CD4-positive, alpha-beta T cell treated with Interleukin-6 at 100 ng/mL for 8 hours (primary cell): Measurements from ENCODE around the gene TFAP2A.

Experiments
- DNase-seq: peaks from one replicate; pipeline ENCODE4 v3.0.0-alpha.2; 2020; ENCODE audit warnings: mixed read lengths, low spot score

Gene TFAP2A

DNA sequence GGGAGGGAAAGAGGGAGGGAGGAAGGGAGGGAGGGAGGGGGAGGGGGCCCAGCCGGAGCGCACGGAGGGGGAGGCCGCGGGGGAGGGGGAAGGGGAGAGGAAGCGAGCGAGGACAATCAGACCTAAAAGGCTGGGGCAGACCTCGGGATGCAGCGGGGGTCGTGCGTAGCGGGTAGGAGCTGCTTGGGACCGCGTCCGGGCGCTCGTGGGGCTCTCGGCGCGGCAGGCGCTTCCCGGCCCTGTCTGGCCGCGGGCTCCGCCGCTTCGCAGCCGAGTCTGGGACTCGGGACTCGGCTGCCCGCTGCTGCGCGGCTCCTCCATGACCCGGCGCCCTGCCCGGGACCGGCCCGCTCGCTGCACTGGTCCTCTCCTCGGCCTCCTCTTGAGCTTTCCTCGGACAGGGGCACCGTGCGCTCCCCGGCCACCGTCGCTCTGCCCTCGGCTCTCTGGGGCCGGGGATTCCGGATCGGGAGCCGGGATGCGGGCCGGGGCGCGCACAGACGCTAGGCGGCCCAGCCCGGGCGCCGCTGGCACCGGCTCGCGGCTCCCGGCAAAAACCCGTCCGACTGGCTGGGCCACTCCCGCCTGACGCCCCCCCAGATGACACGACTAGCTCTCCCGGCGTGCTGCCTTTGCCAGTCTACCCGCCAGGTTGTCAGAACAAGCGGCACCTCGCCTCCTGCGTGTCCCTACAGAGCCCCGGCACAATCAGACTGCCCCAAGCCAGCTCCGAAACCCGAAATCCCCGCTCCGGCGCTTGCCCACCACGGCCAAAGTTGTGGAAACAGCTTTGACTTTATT is 2.2 kb downstream of the TFAP2A start:
- DNase-seq = no peak

DNA sequence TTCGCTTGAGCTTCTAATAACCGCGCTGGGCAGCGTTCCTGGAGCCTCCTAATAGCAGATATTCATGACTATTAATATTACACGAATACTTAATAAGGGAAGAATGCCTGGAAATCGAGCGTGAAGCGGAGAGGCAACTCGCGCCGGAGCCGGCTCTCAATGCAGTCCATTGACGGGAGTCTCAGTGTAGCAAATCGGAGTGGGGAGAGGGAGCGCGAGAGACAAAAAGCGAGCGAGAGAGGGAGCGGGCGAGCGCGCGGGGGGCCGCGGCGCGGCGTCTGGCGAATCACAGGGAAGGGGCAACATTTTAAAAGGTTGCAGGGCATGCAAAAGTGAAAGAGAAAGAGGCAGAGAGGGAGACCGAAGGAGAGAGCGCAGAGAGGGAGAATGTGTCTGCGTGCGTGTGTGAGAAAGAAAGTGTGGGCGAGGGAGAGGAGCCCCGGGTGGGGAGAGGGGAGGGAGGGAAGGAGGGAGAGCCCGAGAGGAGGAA is 2.9 kb downstream of the TFAP2A start:
- DNase-seq = peak; percentile 14

DNA sequence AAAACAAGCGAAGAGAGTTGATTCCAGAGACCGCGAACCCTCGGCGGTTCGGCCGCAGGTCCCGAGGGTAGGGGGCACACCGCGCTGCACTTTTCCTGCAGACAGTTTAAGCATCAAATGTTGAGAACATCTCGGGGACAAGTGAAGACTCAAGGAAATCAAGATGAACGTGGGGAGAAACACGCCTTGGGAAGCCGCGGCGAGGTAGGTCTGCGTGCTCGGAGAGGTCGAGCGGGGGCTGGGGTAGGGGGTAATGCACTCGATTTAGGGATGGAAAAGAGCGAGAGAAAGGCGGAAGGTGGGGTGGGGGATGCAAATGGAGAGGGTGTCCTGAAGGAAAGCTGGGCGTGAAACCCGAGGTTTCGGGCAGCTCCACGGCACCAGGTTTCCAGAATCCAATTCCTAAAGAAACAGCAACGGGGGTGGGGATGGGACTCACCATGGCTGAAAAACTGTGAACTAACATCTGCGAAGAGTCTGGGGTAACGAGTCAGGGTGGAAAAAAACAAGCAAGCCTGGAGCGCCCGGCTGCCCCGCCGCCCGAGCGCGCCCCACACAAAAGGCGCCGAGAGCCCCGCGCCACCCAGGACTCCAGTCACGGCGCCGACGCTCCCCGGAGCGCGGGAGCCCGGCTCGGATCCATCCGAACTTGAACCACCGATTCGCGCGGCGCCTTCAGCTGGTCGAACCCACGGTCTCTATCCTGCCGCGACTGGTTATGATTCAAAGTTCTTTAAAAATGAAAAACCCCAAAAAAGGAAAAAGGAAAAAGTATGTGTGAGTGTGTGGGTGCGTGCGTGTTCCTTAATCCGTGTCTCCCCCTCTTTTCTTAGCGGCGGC is 3.5 kb downstream of the TFAP2A start:
- DNase-seq = no peak

DNA sequence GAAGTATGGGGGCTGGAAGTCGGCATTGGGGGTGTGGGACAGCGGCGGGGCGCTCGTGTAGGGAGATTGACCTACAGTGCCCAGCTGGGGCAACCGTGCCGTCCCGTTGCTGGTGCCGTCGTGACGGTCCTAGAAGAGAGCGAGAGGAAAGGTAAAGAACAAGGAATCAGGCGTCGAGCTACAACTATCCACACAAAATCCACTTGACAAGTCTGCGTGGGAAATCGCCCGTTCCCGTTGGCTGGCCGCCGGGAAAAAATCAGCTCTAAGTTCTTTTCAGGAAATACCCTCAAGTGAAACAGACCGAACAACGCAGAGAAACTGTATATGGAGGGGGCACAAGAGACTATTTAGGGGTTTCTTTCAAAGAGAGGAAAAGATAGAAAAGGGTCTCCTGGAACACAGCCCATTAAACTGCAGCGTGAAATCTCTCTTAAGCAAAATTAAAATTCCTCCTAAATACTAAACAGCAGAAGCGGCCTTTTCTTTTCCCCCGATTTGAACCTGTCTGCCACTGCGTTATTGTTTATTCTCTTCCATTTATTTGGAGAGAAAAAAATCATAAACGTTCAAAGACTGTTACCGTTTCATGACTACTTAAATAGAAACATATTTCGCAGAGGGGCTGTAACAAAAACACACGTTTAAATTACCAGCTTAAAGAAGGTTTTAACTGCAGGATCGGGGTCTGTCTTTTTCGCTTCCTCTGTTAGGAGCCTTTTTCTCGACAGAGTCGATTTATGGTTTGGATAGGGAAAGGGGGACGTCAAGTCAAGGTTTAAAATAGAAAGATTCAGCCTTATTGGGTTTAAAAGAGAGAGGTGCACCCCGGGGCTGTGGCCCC is 4.4 kb downstream of the TFAP2A start:
- no peak for DNase-seq

DNA sequence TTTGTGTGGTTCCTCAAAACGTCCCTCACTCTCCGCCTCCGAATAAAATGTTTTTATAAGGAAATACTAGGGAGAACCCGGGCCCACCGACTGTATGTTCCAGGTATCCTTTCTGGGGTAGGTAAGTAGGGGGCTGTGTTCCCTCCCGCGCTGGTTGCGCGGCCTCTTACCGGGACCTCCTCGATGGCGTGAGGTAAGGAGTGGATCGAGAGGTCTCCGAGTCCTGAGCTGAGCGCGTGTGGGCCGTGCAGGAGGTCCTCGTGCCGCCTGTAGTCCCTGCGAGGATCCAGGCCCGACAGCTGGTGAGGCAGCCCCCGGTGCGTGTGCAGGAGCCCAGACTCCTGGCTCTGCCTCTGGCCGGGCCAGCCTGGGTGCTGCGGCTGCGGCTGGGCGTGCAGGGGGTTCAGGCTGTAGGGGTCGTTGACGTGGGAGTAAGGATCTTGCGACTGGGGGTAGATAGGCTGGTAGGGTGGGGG is 5.1 kb downstream of the TFAP2A start:
- no peak for DNase-seq

DNA sequence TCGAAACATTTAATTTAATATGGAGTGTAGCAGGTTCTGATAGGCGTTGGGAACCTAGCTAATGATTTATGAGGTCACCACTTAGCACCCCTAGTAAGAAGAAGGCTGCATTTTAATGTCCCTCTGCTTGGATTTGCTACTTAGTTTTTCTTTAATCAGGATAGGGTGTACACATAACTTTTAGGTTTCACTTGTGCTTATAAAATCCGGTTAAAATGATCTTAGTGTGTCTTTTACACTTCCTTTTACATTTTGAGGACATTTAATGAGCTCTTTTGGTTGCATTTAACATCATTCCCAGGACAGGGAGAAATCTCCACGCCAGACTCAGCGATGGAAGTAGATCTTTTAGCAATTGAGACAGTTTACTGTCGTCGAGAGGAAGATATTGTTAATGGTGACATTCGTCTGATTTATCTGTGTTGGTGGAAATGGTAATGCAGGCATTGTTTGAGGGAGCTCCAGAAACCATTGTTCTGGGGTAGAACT is 5.6 kb downstream of the TFAP2A start:
- DNase-seq = no peak

DNA sequence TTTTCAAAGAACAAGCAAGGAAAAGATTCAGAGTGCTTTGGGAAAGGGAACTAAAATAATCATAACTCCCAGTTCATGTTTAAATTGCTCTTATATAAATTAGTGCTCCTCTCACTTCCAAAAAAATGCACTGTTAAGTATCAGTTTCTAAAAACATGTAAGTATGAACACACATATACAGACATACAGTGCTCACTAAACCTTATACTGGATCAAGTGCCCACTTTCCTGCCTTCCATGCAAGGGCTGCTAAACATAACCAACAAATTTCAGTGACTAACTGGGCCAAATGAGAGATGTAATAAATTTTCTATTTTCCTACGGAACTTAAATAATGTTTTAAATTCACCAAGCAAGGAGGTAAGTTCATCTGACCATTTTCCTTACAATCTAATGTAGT is 6.4 kb downstream of the TFAP2A start:
- no peak for DNase-seq

DNA sequence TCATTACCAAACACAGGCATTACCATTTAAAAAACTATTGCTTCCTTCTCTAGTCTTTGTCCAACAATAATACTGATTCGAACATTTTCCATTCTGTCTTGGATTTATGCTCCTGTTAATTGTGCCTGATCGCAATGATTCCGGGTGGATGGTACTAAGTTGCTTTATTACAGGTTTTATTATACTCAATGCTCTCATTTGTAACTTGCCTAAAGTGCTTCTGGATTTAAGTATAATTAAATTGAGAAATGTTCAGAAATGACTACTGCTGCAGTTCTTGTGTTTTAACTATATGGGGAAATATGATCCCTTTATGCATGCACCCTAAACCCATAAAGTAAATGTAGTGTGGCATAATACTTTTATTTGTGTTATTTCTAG is 7.2 kb downstream of the TFAP2A start:
- DNase-seq = no peak

DNA sequence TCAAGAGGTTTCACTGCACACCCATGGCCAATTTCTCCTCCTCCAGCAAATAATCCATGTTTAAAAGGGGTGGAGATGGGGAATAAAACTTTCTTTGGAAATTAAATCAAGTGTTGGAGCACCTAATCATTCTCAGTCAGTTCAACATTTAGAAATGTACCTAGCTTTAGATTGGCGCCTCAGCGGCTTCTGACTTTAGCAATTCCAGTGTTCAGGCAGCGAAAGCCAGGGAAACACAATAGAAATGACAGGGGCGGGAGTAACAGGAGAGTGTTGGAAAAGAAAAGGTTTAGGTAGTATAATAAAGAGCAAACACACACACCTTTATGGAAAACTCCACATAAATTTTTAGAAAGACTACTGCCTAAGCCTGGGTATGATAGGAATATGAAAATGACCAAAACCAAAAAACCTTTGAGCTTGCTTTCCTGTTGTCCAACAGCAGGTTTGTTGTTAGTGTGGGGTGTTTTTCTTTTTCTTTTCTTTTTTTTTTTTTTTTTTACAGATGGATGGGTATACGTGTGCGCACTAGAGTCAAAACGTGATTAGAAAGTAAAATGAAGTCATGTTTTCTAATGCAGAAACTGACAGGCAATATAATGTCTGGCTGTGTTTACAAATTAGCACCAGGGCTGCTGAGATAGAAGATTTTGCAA is 7.7 kb downstream of the TFAP2A start:
- DNase-seq = no peak

DNA sequence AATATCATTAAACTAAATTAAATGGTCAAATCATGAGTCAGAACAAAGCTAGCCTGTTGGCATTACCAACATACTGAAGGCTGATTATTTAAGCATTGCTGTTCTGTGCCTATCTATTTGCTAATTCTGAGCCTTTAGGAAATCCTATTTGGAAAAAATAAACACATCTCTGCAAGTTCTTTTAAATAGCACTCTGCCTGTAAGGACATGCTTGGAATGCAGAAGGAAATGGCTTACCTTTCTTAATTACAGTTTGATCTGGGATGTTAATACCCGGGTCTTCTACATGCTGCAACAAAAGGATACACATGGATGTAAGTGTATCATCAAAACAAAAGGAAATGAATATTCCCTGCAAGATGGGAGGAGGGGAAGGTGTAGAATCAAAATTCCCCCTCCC is 8.3 kb downstream of the TFAP2A start:
- no peak for DNase-seq

DNA sequence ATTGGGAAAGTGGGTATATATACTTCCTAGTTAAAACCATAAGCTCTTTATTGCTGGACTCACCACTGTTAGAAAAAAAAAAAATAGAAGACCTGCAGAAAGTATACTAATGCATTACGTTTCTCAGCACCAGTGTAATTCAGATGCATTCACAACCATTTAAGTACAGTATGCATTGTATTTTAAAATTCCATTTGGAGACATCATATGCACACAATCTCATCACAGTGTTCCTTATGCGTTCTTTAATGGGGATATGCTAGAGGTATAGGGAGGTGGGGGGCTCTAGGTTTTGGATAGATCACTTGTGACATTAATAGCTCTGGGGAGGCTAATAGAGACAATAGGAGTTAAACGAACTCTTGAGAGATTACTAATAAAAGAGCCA is 9.4 kb downstream of the TFAP2A start:
- DNase-seq = no peak

DNA sequence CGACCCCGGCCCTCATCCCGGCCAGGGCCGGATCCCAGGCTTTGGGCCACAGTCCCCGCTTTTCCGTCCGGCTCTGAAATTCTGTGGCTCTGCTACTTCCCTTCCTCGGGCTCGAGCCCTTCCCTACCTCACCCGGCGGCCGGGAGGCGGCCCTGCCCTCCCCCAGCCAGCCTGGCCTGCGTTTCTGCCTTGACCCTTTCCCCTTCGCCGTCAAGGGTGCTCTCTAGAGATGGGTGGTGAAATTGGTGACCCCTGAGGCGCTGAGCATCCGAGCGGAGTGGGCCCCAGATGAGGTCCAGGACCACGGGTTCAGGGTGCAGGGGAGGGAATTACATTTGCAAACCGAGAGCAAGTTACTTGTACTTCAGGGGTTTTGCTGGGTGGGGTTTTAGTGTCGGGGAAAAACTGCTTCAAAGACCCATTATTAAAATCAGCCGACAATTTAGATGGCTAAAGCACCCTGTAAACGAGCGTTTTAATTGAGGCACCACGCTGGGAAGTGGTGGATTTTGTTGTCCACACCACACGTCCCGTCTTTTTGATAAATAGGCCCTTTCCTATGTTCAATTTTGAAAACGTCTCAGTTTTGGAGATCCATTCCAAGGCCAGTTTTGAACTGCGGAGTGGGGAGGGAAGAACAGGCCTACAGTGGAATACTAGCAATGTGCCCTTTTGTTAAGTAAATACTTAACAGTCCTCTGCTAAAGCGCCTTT is 9.9 kb downstream of the TFAP2A start:
- no peak for DNase-seq

DNA sequence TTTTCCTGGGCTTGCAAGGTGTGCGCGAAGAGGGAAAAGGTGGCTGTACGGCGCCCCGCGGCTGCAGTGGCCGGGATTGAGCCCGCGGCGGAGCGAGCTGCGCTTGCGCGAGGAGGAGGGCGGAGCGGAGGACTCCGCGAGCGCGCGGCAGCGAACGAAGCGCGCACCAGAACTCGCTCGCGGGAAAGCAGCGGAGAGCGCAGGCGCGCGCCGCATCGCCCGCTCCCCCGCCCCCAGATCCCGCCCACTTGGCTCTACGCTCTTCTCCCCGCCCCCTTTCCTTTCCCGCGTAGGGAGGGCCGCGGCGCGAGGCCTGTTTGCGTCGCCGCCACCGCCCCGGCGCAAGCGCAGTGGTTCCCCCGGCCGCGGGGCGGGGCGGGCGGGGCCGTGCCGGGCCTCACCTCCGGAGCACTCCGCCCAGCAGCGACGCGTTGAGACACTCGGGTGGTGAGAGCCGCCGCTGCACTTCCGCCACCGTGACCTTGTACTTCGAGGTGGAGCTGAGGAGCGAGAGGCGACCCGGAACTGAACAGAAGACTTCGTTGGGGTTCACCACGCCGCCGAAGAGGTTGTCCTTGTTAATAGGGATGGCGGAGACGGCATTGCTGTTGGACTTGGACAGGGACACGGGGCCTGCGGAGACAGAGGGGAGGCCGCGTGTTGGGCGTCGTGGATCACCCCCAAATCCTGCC is 10.6 kb downstream of the TFAP2A start:
- peak; percentile 75 for DNase-seq

DNA sequence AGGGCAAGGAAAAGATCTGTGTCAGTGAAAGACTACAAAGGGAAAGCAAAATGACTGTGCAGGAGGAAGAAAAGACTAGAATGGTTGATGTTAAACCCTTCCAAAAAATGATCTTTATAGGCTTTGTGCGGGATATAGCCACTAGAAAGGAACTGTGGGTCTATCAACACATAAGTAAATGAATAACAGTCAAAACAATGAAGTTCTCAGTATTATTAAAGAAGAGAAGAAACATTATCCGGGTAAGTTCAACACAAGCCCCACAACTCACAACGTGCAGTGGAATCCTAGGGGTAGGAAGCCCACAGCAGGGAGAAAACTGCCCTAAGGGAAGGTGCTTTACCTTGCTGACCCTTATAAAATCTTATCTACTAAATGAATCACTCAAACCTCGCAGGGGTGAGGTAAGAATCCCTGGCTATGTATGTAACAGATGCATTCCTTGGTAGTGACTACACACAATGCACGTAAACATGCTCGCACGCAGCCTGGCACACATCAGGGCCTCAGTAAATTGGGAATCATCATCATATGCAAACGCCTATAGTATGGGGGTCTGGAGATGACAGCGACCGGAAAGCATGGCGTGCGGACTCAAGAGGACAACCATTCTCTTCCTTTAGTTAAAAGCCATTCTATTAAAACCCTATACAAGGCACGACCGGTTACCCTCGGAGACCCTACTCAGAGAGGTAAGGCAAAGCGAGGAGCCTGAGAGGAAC is 11.3 kb downstream of the TFAP2A start:
- DNase-seq = no peak

DNA sequence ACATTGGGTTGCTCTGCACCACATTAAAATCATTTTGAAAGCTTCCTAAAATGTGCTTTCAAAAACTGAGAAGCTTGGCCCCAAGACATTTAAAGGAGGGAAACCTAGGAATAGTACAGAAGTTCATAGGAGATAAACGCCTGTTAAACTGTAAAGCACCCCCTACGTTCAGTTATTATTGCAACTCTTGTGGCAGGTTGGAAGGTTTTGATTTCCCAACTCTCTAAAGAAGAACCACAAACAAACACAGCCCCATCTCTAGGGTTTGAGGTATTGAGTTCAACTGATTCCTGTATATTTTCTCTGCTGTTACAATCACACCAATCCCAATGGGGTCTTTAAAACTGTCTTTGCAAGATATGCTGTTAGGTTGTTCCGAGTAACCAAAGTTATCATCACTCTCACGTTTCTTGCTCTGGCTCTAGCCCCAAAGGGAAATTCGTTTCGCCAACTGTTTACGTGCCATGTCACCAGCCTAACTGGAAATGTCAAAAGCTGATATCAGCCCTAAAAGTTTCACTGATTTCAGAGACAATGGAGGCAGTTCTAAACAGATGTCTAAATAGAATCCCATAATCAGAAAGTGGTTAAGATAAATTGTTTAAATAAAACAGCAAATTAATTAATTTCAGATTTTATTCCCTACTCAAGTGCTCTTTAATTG is 12.1 kb downstream of the TFAP2A start:
- no peak for DNase-seq

DNA sequence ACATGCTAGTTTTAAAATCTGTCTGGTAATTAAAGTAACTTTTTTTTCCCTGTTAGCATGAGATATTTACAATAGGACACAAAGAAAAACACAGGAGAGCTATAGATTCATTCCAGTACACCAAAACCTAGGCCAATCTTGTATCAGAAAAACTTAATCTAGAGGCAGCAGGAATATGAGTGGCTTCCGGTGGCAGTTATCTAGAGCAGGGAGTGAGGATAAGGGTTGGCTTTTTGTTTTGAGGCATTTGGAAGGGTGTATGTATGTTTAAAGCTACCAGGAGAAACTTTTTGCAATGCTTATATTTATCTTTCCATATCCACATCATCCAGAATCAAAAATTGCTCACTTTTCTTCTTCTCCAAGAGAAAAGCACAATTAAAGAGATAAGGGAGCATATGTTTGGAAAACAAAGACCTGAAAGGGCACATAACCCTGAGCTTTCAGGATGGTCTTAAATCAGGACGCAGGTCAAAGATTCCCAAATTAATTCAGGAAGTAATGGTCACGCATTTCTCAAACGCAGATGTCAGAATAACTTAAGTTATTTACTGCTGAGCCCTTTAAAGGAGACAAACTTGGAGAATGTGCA is 13.1 kb downstream of the TFAP2A start:
- no peak for DNase-seq

DNA sequence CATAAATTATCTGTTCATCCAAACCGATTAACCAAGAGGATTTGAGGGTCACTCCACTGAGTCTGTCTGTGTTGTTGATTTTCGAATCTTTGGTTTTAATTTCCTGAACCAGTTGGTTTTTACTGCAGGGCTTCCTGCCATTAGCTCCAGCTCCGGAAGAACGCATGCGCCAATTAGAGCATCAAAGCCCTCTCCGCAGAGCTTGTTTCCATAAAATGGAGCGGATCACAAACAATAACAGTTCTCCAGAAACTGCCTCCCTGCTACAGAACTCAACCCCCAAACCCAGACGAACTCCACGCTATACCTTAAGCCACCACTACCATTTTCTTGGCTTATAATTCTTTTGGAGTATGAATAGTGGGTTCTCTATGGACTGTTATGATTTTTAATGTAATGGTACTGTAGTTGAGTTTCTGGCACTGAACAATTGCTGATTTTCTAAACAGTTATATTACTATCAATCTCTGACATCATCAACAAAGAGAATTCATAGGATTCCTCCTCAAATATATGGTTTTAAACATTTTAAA is 13.8 kb downstream of the TFAP2A start:
- no peak for DNase-seq

DNA sequence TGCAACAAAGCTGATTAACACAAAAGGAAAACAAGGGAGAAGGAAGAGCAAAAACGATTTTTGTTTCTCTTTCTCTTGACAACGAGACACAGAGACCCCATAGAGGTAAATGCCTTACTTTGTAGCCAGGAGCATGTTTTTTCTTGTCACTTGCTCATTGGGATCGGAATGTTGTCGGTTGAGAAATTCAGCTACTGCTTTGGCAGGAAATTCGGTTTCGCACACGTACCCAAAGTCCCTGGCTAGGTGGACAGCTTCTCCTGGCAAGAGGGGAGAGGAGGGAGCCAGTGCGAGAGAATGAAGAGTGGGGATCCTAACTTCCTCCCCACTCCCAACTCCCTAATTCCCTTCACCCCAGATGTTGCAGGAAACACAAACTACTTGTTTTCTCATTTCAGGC is 14.5 kb downstream of the TFAP2A start:
- no peak for DNase-seq
